GM12878 (cell line): ENCODE results near the gene ATG14. TPM values are rescaled to one million over a fixed set of nuclear protein-coding genes. Genes with fewer than 3 reads are reported as not detected.

Experiments used
- ATAC-seq: fragments of 200-7000 bp; cut with Tn5 transposase; 3 replicates; pipeline ENCODE4 v1.9.1; 2020; ENCODE audit warnings: mild to moderate bottlenecking, moderate library complexity
- BruUV-seq: library from RNA; stranded (reverse); fragments of 400-500 nt; replicated peaks from 2 replicates; lab custom pipeline; 2021; lab: Mats Ljungman, UMichigan
- CTCF ChIA-PET: fragments of 300-600 bp; sonication (Branson Sonifier 250); formaldehyde crosslinking; extraction: SDS; loops from one replicate; lab custom pipeline; 2021; ENCODE audit warnings: inconsistent platforms; lab: Yijun Ruan, JAX
- POLR2A ChIA-PET: fragments of 350-600 bp; formaldehyde crosslinking; extraction: SDS; loops from one replicate; lab custom pipeline; 2021; ENCODE audit warnings: inconsistent platforms; lab: Charles Lee
- RAD21 ChIA-PET: fragments of 300-600 bp; sonication (Branson Sonifier 250); formaldehyde crosslinking; loops from one replicate; lab custom pipeline; 2023; ENCODE audit warnings: antibody characterized with exemption; ENCODE audit not compliant: unreplicated experiment; lab: Charles Lee
- SMC1A ChIA-PET: fragments of 300-600 bp; sonication (Branson Sonifier 250); formaldehyde crosslinking; loops from one replicate; lab custom pipeline; 2023; ENCODE audit not compliant: unreplicated experiment, uncharacterized antibody; lab: Charles Lee
- DNase-seq: peaks from one replicate; pipeline ENCODE4 v3.0.0-alpha.2; 2011; ENCODE audit warnings: low read depth, low spot score
- FAIRE-seq: peaks from 3 replicates; lab custom pipeline; 2011; peaks lifted over from hg19 to GRCh38; lab: Jason Lieb, UNC
- H2AFZ ChIP-seq: 2 replicates; pipeline ENCODE4 v1.6.0; 2011; ENCODE audit warnings: low read depth, low read length, control low read depth; ENCODE audit not compliant: control insufficient read depth
- H3K27ac ChIP-seq: 2 replicates; pipeline ENCODE4 v1.5.1; 2011; ENCODE audit warnings: control low read depth; ENCODE audit not compliant: control insufficient read depth, insufficient read depth
- H3K27me3 ChIP-seq, 2 experiments: replicated peaks in 1 of 2; 2 replicates each; pipeline versions ENCODE4 v1.6.0 to v1.6.1; 2011; ENCODE audit warnings: low read length in 1 of 2; ENCODE audit not compliant: control insufficient read depth in 2 of 2, insufficient read depth in 2 of 2
- H3K36me3 ChIP-seq, 2 experiments: 2 replicates each; pipeline ENCODE4 v1.5.1; 2011; ENCODE audit warnings: low read length in 1 of 2; ENCODE audit not compliant: control insufficient read depth in 2 of 2, insufficient read depth in 2 of 2
- H3K4me1 ChIP-seq: 2 replicates; pipeline ENCODE4 v1.6.1; 2011; ENCODE audit warnings: mild to moderate bottlenecking, low read length, moderate library complexity, mixed read lengths; ENCODE audit not compliant: control insufficient read depth, insufficient read depth
- H3K4me2 ChIP-seq: 2 replicates; pipeline ENCODE4 v1.6.0; 2011; ENCODE audit warnings: control low read depth; ENCODE audit not compliant: control insufficient read depth, insufficient read depth
- H3K4me3 ChIP-seq: fragments of 200-600 bp; sonication (generic); 2 replicates; pipeline ENCODE4 v1.5.1; 2016
- H3K79me2 ChIP-seq: 2 replicates; pipeline ENCODE4 v1.6.0; 2011; ENCODE audit warnings: low read length; ENCODE audit not compliant: control insufficient read depth, insufficient read depth
- H3K9ac ChIP-seq: 2 replicates; pipeline ENCODE4 v1.8.0; 2011; ENCODE audit warnings: low read length, control low read depth, mixed read lengths; ENCODE audit not compliant: control insufficient read depth, insufficient read depth
- H3K9me3 ChIP-seq: replicated peaks from 3 replicates; pipeline ENCODE4 v1.5.1; 2011; ENCODE audit warnings: mild to moderate bottlenecking, low read length; ENCODE audit not compliant: control insufficient read depth, insufficient read depth
- H4K20me1 ChIP-seq: 2 replicates; pipeline ENCODE4 v1.6.0; 2011; ENCODE audit not compliant: control insufficient read depth, insufficient read depth
- BCL11A ChIP-seq: IDR thresholded peaks from 2 replicates; pipeline ENCODE4 v1.6.1; 2011; ENCODE audit warnings: low read depth, low read length
- CREB1 ChIP-seq: IDR thresholded peaks from 2 replicates; pipeline ENCODE4 v1.6.1; 2012; ENCODE audit warnings: low read depth, mild to moderate bottlenecking, inconsistent platforms
- EED ChIP-seq: sonication (generic); IDR thresholded peaks from 2 replicates; pipeline ENCODE4 v1.6.1; 2016; ENCODE audit warnings: antibody characterized with exemption, low read depth
- ETV6 ChIP-seq, 2 experiments: fragments of 450-650 bp in 1 of 2; IDR thresholded peaks in 1 of 2; conservative IDR thresholded peaks in 1 of 2; 2 replicates each; pipeline ENCODE4 v1.6.1; 2014; ENCODE audit warnings: antibody characterized with exemption in 1 of 2, borderline replicate concordance in 1 of 2, low read depth in 1 of 2, mild to moderate bottlenecking in 1 of 2, moderate library complexity in 1 of 2
- FOXM1 ChIP-seq: IDR thresholded peaks from 2 replicates; pipeline ENCODE4 v1.6.1; 2012; ENCODE audit warnings: low read depth, mild to moderate bottlenecking, inconsistent platforms, low read length, moderate library complexity
- GABPA ChIP-seq: IDR thresholded peaks from 2 replicates; pipeline ENCODE4 v1.6.1; 2014; ENCODE audit warnings: antibody characterized with exemption, low read depth, mild to moderate bottlenecking, inconsistent platforms
- MYB ChIP-seq: fragments of 150-350 bp; IDR thresholded peaks from 2 replicates; pipeline ENCODE4 v1.6.1; 2014; ENCODE audit warnings: mild to moderate bottlenecking, low read depth, low read length, borderline replicate concordance
- NFYB ChIP-seq: IDR thresholded peaks from 2 replicates; pipeline ENCODE4 v1.6.1; 2011; ENCODE audit warnings: low read depth, mild to moderate bottlenecking, low read length, improper control_type of control experiment, moderate library complexity; ENCODE audit not compliant: insufficient read depth
- PML ChIP-seq: IDR thresholded peaks from 2 replicates; pipeline ENCODE4 v1.6.1; 2012; ENCODE audit warnings: low read length, inconsistent platforms
- POLR2AphosphoS5 ChIP-seq: IDR thresholded peaks from 2 replicates; pipeline ENCODE4 v1.6.1; 2011; ENCODE audit warnings: mild to moderate bottlenecking, low read length, inconsistent platforms
- RAD21 ChIP-seq: IDR thresholded peaks from 2 replicates; pipeline ENCODE4 v1.6.1; 2011; ENCODE audit warnings: mild to moderate bottlenecking, low read depth, low read length, moderate library complexity; ENCODE audit not compliant: insufficient read depth
- RAD51 ChIP-seq: fragments of 450-650 bp; IDR thresholded peaks from 2 replicates; pipeline ENCODE4 v1.6.1; 2016; ENCODE audit warnings: moderate library complexity, mild to moderate bottlenecking, inconsistent platforms
- RB1 ChIP-seq: fragments of 450-650 bp; formaldehyde crosslinking; IDR thresholded peaks from 2 replicates; pipeline ENCODE4 v1.6.1; 2017; ENCODE audit warnings: mild to moderate bottlenecking, borderline replicate concordance
- SIX5 ChIP-seq: IDR thresholded peaks from 2 replicates; pipeline ENCODE4 v1.6.1; 2011; ENCODE audit warnings: mild to moderate bottlenecking, low read depth, low read length, moderate library complexity; ENCODE audit not compliant: severe bottlenecking
- SPI1 ChIP-seq: IDR thresholded peaks from 2 replicates; pipeline ENCODE4 v1.6.1; 2011; ENCODE audit warnings: low read depth, mild to moderate bottlenecking, low read length, moderate library complexity, borderline replicate concordance; ENCODE audit not compliant: insufficient read depth
- STAT1 ChIP-seq: fragments of 450-650 bp; conservative IDR thresholded peaks from 2 replicates; pipeline ENCODE4 v1.6.1; 2014; ENCODE audit warnings: antibody characterized with exemption, mild to moderate bottlenecking
- SUPT20H ChIP-seq: IDR thresholded peaks from 2 replicates; pipeline ENCODE4 v1.6.1; 2011; ENCODE audit warnings: low read depth, mild to moderate bottlenecking, low read length, moderate library complexity, borderline replicate concordance; ENCODE audit not compliant: control insufficient read depth
- TCF7 ChIP-seq: IDR thresholded peaks from 2 replicates; pipeline ENCODE4 v1.6.1; 2014; ENCODE audit warnings: antibody characterized with exemption, borderline replicate concordance
- WRNIP1 ChIP-seq: IDR thresholded peaks from 2 replicates; pipeline ENCODE4 v1.6.1; 2011; ENCODE audit warnings: low read depth, low read length, improper control_type of control experiment, borderline replicate concordance
- ZSCAN29 ChIP-seq: fragments of 450-650 bp; IDR thresholded peaks from 2 replicates; pipeline ENCODE4 v1.6.1; 2017; ENCODE audit warnings: mild to moderate bottlenecking, moderate library complexity
- in situ Hi-C: fragments of 300-500 bp; cut with MboI; formaldehyde crosslinking; loops from 9 replicates; pipeline ENCODE4 v1.14.3; 2018; ENCODE audit warnings: mixed read lengths
- intact Hi-C: fragments of 100-400 bp; cut with micrococcal nuclease; formaldehyde crosslinking; loops from one replicate; pipeline ENCODE4 v1.14.2; 2022; ENCODE audit not compliant: unreplicated experiment
- polyA plus RNA-seq, 11 experiments: library from polyadenylated mRNA; depleted of rRNA in 4 of 11; unstranded in 6 of 11; stranded (reverse) in 5 of 11; fragments of >200 nt; fragmentation: Nextera tagmentation in 4 of 11; fragmentation: Illumina TruSeq in 1 of 11; extraction: Ambion mirVana in 4 of 11; extraction: Trizol in 1 of 11; gene quantifications; 1 replicate in 1 of 11; 2 replicates in 10 of 11; pipeline versions ENCODE4 v1.2.1 to v1.2.3, GENCODE V29; 2011 to 2016; ENCODE audit warnings: inconsistent platforms in 2 of 11, missing spikeins in 2 of 11, low read depth in 1 of 11
- total RNA-seq, 4 experiments: library from RNA; depleted of rRNA in 3 of 4; stranded (reverse); fragments of >200 nt in 3 of 4; fragmentation: Illumina TruSeq in 1 of 4; extraction: Trizol in 1 of 4; gene quantifications; 2 replicates each; pipeline versions ENCODE4 v1.2.1 to v1.2.3, GENCODE V29; 2013 to 2021
- TF ChIP-seq, protein P1 (sequence below): fragments of 450-650 bp; IDR thresholded peaks from 2 replicates; pipeline ENCODE4 v1.6.1; 2017; ENCODE audit warnings: borderline replicate concordance
- TF ChIP-seq, protein P2 (sequence below): IDR thresholded peaks from 2 replicates; pipeline ENCODE4 v1.6.1; 2011; ENCODE audit warnings: mild to moderate bottlenecking, low read depth, low read length, moderate library complexity; ENCODE audit not compliant: insufficient replicate concordance

The ATG14 gene
- total and polyA plus RNA-seq, 10 of the 15 experiments (the other 5 are each of a cell fraction or from before 2014, with no cell fraction given): 1.1 to 6.4 (median 5.0) TPM

DNA sequence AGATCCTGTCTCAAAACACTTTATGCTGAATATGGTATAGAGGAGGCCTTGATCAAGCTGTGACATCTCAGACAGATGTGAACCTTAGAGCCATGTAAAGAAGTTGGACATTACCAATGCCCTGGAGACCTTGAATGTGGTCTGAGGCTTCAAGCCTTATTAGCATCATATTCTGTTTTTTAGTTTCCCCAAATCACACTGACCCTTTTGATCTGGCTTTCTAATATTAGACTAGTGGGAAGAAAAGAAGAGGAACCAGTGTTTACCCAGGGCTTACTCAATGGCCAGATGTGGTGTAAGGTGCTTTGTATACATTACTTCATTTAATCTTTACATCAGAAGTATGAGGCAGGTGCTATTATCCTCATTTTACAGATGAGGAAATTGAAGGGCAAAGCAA lies 39.4 kb upstream of the ATG14 start:
- in situ Hi-C loops: no loop called here
- TF ChIP-seq RB1 (no peak), POLR2AphosphoS5 (no peak), SIX5 (no peak), NFYB (no peak), TCF7 (peak; percentile 74; the same call in 1 of the 2 replicates), BCL11A (peak; percentile 72), RAD21 (no peak), GABPA (no peak), MYB (no peak), ETV6 (conservative IDR thresholded peaks at IDR 0.05 in 1 of 2, IDR thresholded peaks at IDR 0.05 in 1 of 2; ENCODE audit: borderline replicate concordance in 1 of 2, low read depth in 1 of 2) (no peak), SUPT20H (no peak), ZSCAN29 (no peak), PML (no peak), EED (no peak), STAT1 (no peak), CREB1 (no peak), FOXM1 (peak; percentile 60; the same call in 1 of the 2 replicates), RAD51 (no peak), SPI1 (no peak; the same call in 1 of the 2 replicates), WRNIP1 (no peak)
- TF ChIP-seq, protein P1, sequence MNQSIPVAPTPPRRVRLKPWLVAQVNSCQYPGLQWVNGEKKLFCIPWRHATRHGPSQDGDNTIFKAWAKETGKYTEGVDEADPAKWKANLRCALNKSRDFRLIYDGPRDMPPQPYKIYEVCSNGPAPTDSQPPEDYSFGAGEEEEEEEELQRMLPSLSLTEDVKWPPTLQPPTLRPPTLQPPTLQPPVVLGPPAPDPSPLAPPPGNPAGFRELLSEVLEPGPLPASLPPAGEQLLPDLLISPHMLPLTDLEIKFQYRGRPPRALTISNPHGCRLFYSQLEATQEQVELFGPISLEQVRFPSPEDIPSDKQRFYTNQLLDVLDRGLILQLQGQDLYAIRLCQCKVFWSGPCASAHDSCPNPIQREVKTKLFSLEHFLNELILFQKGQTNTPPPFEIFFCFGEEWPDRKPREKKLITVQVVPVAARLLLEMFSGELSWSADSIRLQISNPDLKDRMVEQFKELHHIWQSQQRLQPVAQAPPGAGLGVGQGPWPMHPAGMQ: no peak
- TF ChIP-seq, protein P2, sequence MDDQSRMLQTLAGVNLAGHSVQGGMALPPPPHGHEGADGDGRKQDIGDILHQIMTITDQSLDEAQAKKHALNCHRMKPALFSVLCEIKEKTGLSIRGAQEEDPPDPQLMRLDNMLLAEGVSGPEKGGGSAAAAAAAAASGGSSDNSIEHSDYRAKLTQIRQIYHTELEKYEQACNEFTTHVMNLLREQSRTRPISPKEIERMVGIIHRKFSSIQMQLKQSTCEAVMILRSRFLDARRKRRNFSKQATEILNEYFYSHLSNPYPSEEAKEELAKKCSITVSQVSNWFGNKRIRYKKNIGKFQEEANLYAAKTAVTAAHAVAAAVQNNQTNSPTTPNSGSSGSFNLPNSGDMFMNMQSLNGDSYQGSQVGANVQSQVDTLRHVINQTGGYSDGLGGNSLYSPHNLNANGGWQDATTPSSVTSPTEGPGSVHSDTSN: no peak

More for the DNA sequence above, 39.4 kb upstream of the ATG14 start:
- Histone ChIP-seq H3K9me3 (no peaks in the 10 kb centered on the region), H3K27me3 (no peaks in the 10 kb centered on the region), H3K79me2 (no peaks in the 10 kb centered on the region), H4K20me1 (no peaks in the 10 kb centered on the region), H3K27ac (no peak overlapping the region), H3K36me3 (no peaks in the 10 kb centered on the region), H3K4me2 (no peak overlapping the region), H3K9ac (no peak overlapping the region), H3K4me1 (no peaks in the 10 kb centered on the region), H3K4me3 (no peak overlapping the region), H2AFZ (no peak overlapping the region)
- RAD21 ChIA-PET: interaction anchor here (1.1 to 1.9 kb wide), 3 partner anchors 8 to 131 kb away, joined by 4 to 8 read pairs (median 6); partner anchors contain the start of gene TBPL2
- SMC1A ChIA-PET: interaction anchor here (0.7 to 1.8 kb wide), 11 partner anchors 8 to 1023 kb away, joined by 3 to 5 read pairs (median 4); no protein-coding TSS in a partner anchor
- peak; percentile 80 for ATAC-seq
- POLR2A ChIA-PET: interaction anchor here (1.1 kb wide), 1 partner anchor 130 kb away, joined by 3 read pairs; no protein-coding TSS in a partner anchor
- no peak for DNase-seq
- CTCF ChIA-PET: interaction anchor here (0.6 to 1.3 kb wide), 8 partner anchors 9 to 1024 kb away, joined by 3 to 4 read pairs (median 3); no protein-coding TSS in a partner anchor
- FAIRE-seq: no peak
- BruUV-seq: no TSS peak
- intact Hi-C loops: loop anchor here (1.0 to 2.0 kb wide), 2 partner anchors 95 to 130 kb away; partner anchors contain the start of gene KTN1
